Activated CD8-positive, alpha-beta T cell treated with anti-CD3 and anti-CD28 coated beads for 36 hours (primary cell): Measurements from ENCODE around the gene KRTAP12-1. TPM values are rescaled to one million over a fixed set of nuclear protein-coding genes. Genes with fewer than 3 reads are reported as not detected.

ENCODE experiments used
- ATAC-seq: fragments of 200-7000 bp; cut with Tn5 transposase; one replicate; pipeline ENCODE4 v1.10.0; 2021; ENCODE audit warnings: mild to moderate bottlenecking, moderate library complexity
- CTCF ChIA-PET: fragments of 350-600 bp; sonication (Branson Sonifier 250); formaldehyde crosslinking; loops from one replicate; lab custom pipeline; 2021; ENCODE audit warnings: antibody characterized with exemption; lab: Charles Lee
- POLR2A ChIA-PET: fragments of 350-600 bp; sonication (Branson Sonifier 250); formaldehyde crosslinking; loops from one replicate; lab custom pipeline; 2021; ENCODE audit warnings: antibody characterized with exemption; lab: Charles Lee
- DNase-seq: peaks from one replicate; pipeline ENCODE4 v3.0.0-alpha.2; 2020
- H3K27ac Mint-ChIP-seq: one replicate; pipeline ENCODE4 v1.8.0; 2021; ENCODE audit warnings: mild to moderate bottlenecking, mixed read lengths
- H3K27me3 Mint-ChIP-seq: one replicate; pipeline ENCODE4 v1.8.0; 2021; ENCODE audit warnings: mixed read lengths
- H3K36me3 Mint-ChIP-seq: one replicate; pipeline ENCODE4 v1.8.0; 2021; ENCODE audit warnings: low read depth, mixed read lengths
- H3K4me1 Mint-ChIP-seq: one replicate; pipeline ENCODE4 v1.8.0; 2021; ENCODE audit warnings: low read depth, mixed read lengths
- H3K4me3 Mint-ChIP-seq: one replicate; pipeline ENCODE4 v1.8.0; 2021; ENCODE audit warnings: mild to moderate bottlenecking, moderate library complexity, mixed read lengths
- H3K9me3 Mint-ChIP-seq: one replicate; pipeline ENCODE4 v1.8.0; 2021; ENCODE audit warnings: mixed read lengths
- CTCF ChIP-seq: fragments of 200-600 bp; IDR thresholded peaks from one replicate; pipeline ENCODE4 v1.8.0; 2022; ENCODE audit warnings: antibody characterized with exemption, mild to moderate bottlenecking
- intact Hi-C: fragments of 100-400 bp; cut with micrococcal nuclease; formaldehyde crosslinking; loops from one replicate; pipeline ENCODE4 v1.10.0; 2022
- total RNA-seq, 2 experiments: library from RNA; stranded (reverse); gene quantifications; one replicate each; pipeline ENCODE4 v1.2.3, GENCODE V29; 2021

The KRTAP12-1 gene
- total RNA-seq, 2 experiments from 2014 or later, result not detected

- POLR2A ChIA-PET, result no interaction called here
Measured at GRCh38 chr21:44684077-44684476, 2.1 kb upstream of the KRTAP12-1 start.

GRCh38 chr21:44682580-44683151 lies 703 bp upstream of the KRTAP12-1 start:
- ATAC-seq, result no peak
- H3K36me3 Mint-ChIP-seq, result no peaks in the 10 kb centered on the region
- peaks cover 8% of the 10 kb centered on the region for H3K4me1 Mint-ChIP-seq
- TF ChIP-seq CTCF, result no peak
- no peak overlapping the region for H3K27ac Mint-ChIP-seq
- no peak for DNase-seq
- no peak overlapping the region for H3K4me3 Mint-ChIP-seq
- intact Hi-C loops, result no loop called here
- H3K9me3 Mint-ChIP-seq, result no peaks in the 10 kb centered on the region
- no peaks in the 10 kb centered on the region for H3K27me3 Mint-ChIP-seq
- CTCF ChIA-PET, result interaction anchor here (1.1 kb wide), 1 partner anchor 36 kb away, joined by 3 read pairs; no protein-coding TSS in a partner anchor
- POLR2A ChIA-PET, result no interaction called here

More at GRCh38 chr21:44684077-44684476, 2.1 kb upstream of the KRTAP12-1 start:
- DNase-seq (no peak), ATAC-seq (no peak)
- H3K4me3 Mint-ChIP-seq, result no peak overlapping the region
- intact Hi-C loops, result no loop called here
- no peak overlapping the region for H3K27ac Mint-ChIP-seq
- CTCF ChIA-PET, result interaction anchor here (1.5 kb wide), 1 partner anchor 13 kb away, joined by 4 read pairs; the partner anchor contains the start of gene KRTAP10-12
- no peaks in the 10 kb centered on the region for H3K9me3 Mint-ChIP-seq
- no peaks in the 10 kb centered on the region for H3K27me3 Mint-ChIP-seq
- peaks cover 8% of the 10 kb centered on the region for H3K4me1 Mint-ChIP-seq
- no peak for TF ChIP-seq CTCF
- H3K36me3 Mint-ChIP-seq, result no peaks in the 10 kb centered on the region

GRCh38 chr21:44681152-44681551 lies 811 bp downstream of the KRTAP12-1 start:
- CTCF ChIA-PET, result no interaction called here

GRCh38 chr21:44677881-44678280 lies 4.1 kb downstream of the KRTAP12-1 start:
- no peak for ATAC-seq
- Mint-ChIP-seq H3K27me3 (no peaks in the 10 kb centered on the region), H3K36me3 (peaks cover 1% of the 10 kb centered on the region)

More at GRCh38 chr21:44681152-44681551, 811 bp downstream of the KRTAP12-1 start:
- ATAC-seq (no peak), DNase-seq (no peak)
- POLR2A ChIA-PET, result no interaction called here
- intact Hi-C loops, result no loop called here
- Mint-ChIP-seq H3K9me3 (no peaks in the 10 kb centered on the region), H3K27me3 (no peaks in the 10 kb centered on the region), H3K4me3 (no peak overlapping the region), H3K27ac (no peak overlapping the region), H3K4me1 (peaks cover 4% of the 10 kb centered on the region), H3K36me3 (no peaks in the 10 kb centered on the region)
- TF ChIP-seq CTCF, result no peak

More at GRCh38 chr21:44677881-44678280, 4.1 kb downstream of the KRTAP12-1 start:
- POLR2A ChIA-PET, result no interaction called here
- no peak for TF ChIP-seq CTCF
- no peak overlapping the region for H3K4me3 Mint-ChIP-seq
- intact Hi-C loops, result no loop called here
- no peak overlapping the region for H3K27ac Mint-ChIP-seq
- no peak for DNase-seq
- H3K9me3 Mint-ChIP-seq, result peaks cover 8% of the 10 kb centered on the region
- H3K4me1 Mint-ChIP-seq, result no peaks in the 10 kb centered on the region
- CTCF ChIA-PET, result no interaction called here
